HG02642 (cell line): ENCODE results near the gene FRMD1.

ENCODE experiments used
- ATAC-seq: cut with Tn5 transposase; IDR thresholded peaks from one replicate; pipeline ENCODE4 v1.9.1; 2021; ENCODE audit warnings: mild to moderate bottlenecking; ENCODE audit not compliant: unreplicated experiment, poor library complexity

Gene FRMD1

DNA sequence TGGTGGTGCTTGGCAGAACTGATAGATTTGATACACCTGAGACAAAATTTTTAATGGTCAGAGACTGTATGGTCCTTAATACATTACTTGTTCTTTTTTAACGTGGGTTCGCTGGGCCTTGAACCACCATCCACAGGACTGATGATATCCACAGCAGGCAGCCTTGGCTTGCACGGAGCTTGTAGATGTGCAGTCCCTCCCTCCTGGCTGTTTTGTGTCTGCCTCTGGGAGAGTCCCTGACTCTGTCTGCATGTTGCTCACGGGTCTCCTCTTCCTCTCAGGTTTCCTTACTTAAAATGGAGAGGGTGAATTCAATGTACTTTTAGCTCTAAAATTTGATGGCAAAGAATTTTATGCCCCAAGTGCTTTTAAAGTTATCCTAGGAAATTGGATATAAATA is 64.0 kb downstream of the FRMD1 start:
- ATAC-seq, result no peak

DNA sequence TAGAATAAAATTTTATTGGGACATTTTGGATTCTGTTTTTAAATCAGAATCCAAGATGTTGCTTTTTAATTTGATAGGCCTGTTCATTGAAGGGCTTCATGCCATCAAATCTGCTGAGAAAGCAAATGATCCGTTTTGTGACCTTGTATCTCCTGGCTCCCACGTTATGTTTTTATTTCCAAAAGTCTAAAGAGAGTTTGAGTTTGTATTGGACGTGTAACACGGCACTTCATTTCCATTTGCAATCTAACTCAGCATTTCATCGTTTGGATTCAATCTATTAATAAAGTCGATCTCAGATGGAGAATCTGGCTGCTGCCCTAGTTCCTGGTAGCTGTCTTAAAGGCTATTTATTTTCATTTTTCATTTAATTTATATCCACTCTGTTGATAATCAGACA is 64.6 kb downstream of the FRMD1 start:
- ATAC-seq, result no peak

DNA sequence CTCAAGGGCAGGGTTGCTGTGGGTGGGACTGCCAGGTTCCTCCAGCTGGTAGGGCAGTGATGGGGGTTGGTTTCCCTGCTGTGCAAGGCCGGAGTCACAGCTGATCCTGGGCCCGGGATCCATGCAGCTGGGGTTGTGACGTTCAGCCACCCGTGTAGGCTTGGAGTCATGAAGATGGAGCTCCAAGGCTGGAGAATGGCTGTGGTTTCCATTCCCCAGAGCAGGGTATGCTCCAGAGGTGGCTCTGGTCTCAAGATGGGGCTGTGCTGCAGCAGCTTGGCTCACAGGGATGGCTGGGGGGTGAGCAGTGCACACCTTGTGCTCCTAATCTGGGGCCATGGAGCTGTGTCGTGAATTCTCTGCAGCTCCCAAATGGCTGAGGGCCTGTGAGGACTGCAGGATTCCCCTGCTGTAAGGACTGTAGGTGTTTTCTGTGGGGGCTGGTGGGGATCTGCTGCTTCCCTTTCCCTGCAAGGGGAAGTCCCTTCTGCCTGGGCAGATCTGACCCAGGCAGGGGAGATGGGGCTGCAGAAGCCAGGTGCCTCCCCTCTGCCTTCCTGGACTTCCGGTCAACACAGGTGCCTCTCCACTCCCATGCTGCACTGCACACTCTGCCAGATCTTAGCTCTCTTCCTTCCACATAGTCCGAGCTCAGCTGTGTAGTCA is 65.6 kb downstream of the FRMD1 start:
- ATAC-seq, result no peak

DNA sequence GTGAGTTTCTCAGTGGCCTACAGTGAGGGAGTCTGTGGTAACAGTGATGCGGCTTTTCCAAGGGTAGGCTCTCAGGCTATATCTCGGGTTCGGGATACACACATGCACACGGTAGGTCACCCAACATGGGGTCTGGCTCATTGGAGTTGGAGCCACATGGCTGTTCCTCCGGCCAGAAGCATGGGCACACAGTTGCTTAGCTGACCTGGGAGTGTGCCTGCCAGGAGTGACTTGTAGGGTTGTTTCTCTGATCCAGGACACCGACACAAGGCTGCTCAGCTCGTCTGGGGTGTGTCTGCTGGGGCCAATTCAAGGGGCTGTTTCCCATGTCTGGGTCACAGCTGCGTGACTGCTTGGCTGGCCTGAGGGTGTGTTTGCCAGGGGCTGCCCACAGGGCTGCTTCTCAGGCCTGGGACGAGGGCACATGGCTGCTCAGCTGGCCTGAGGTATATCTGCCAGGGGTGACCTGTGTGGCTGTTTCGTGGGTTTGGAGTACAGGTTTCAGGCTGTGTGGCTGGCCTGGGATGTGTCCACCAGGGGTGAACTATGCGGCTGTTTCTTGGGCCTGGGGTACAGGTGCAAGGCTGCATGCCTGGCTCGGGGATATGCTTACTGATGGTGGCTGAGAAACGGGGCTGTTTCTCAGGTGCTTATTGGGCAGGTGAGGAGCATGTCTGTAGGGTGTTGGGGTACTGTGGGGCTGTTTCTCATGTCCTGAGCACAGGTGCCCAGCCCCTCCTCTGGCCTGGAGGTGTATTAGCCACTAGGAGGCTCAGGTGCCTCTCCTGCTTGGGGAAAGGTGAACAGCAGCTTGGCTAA is 66.4 kb downstream of the FRMD1 start:
- no peak for ATAC-seq

DNA sequence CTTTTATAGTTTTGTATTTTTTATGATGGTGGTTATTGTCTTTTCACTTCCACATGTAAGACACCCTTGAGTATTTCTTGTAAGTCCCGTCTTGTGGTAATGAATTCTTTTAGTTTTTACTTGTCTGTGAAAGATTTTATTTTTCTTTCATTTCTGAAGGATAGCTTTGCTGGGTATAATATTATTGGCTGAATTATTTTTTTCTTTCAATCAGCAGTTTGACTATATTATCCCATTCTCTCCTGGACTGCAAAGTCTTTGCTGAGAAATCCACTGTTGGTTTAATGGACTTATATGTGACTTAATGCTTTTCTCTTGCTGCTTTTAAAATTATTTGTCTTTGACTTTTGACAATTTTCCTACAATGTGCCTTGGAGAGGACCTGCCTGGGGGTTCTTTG is 67.7 kb downstream of the FRMD1 start:
- no peak for ATAC-seq

DNA sequence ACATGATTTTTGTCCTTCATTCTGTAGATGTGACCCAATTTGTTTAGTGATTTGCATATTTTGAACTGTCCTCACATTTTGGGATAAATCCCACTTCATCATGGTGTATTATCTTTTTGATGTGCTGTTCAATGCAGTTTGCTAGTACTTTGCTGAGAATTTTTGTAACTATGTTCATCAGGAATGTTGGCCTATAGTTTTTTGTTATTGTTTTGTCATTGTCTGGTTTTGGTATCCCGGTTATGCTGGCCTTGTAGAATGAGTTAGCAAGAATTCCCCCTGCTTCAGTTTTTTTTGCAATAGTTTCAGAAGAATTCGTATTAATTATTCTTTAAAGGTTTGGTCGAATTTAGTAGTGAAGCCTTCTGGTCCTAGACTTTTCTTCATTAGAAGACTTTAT is 69.7 kb downstream of the FRMD1 start:
- ATAC-seq, result no peak

DNA sequence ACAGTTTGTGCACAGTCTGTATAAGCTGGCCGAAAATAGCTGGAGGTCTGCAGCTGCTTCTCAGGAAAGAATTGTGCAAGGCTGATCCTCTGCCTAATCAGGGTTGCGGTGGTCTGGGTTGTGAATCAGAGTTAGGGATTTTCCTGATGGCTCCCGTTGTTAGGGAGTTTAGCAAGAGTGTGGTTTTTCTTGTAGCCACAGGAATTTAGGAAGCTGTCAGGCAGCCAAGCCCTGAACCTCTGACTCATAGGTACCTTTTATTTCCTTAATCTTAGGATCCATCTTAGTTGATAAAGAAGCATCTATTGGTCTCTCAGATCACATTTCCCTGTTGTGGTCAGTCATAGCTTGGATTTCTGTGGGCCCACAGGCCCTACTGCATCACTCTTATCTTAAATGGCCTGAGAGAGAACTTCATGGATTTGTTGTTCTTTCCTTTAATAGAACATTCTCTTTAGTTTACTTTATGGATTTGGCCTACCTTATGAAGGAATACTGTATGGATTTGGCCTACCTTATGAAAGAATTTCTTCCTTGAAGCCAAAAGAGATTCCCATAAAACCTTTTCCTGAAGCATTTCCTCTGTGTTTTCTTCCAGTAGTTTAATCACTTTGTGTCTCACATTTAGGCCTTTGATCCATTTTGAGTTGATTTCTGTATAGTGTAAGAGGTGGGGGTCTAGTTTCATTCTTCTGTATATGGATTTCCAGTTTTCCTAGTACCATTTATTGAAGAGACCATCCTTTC is 71.2 kb downstream of the FRMD1 start:
- ATAC-seq, result no peak

DNA sequence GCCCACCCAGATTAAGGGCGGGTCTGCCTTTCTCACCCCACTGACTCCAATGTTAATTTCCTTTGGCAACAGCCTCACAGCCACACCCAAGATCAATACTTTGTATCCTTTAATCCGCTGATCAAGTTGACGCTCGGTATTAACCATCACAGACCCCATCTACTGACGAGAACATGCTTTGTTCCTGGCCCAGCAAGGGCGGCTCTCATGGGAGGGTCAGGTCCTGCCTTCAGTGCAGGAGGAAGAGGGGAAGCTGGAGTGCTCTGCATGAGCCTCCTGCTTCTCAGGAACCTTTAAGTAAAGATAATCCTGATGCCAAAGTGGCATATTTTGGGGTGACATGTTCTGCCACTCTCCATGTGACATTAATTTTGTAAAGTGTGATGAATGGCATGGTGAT is 73.2 kb downstream of the FRMD1 start:
- no peak for ATAC-seq

DNA sequence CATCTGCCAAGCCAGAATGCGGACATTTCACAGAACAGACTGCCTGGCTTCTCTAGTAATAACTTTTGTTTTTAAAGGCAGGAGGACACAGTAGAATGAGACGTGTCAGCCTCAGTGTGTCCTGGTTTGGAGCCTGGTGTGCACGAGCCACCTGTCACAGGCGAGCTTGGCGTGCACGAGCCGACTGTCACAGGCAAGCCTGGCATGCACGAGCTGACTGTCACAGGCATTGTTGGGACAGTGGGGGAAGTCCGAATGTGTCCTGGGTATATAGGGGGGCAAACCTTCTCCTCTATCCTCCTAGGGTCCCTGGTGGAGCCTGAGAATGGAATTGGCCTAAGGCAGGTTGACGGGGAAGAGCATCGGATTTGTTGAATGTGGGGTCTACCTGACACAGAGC is 74.1 kb downstream of the FRMD1 start:
- ATAC-seq, result no peak

DNA sequence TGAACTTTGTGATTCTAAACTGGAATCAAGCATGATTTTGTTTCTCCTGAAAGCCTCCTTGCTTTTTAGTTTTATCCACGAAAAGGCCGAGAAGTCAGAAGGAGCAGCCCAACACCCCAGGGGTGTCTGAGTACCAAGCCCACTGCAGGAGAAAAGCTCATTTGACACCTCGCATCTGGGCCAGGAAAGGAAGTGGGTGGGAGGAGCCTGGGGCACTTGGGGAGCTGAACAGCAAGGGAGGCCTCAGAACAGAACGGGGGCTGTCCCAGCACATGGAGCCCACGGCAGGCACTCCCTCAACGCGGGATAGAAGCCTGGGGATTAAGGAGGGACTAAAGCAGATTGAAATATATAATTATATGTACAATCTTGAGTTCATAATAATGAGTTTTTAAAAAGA is 75.0 kb downstream of the FRMD1 start:
- ATAC-seq, result no peak
